WTC11 (cell line): ENCODE results near the gene CD163L1. TPM values are rescaled to one million over a fixed set of nuclear protein-coding genes. Genes with fewer than 3 reads are reported as not detected.

Source experiments
- ATAC-seq: fragments of 200-7000 bp; cut with Tn5 transposase; 2 replicates; pipeline ENCODE4 v1.10.0; 2021; ENCODE audit warnings: mild to moderate bottlenecking, moderate library complexity
- CTCF ChIA-PET: fragments of 300-600 bp; sonication (Branson Sonifier 250); formaldehyde crosslinking; loops from one replicate; lab custom pipeline; 2021; ENCODE audit warnings: antibody characterized with exemption; lab: Charles Lee
- POLR2A ChIA-PET: fragments of 350-600 bp; sonication (Branson Sonifier 250); formaldehyde crosslinking; loops from one replicate; lab custom pipeline; 2021; ENCODE audit warnings: antibody characterized with exemption; lab: Charles Lee
- DNase-seq: peaks from one replicate; pipeline ENCODE4 v3.0.0; 2021; ENCODE audit warnings: low spot score
- H3K27ac Mint-ChIP-seq: 2 replicates; pipeline ENCODE4 v1.8.0; 2021; ENCODE audit warnings: mixed read lengths
- H3K27me3 Mint-ChIP-seq: 2 replicates; pipeline ENCODE4 v1.8.0; 2021; ENCODE audit warnings: low read depth, mild to moderate bottlenecking, moderate library complexity, mixed read lengths
- H3K36me3 Mint-ChIP-seq: 2 replicates; pipeline ENCODE4 v1.8.0; 2021; ENCODE audit warnings: mixed read lengths
- H3K4me1 Mint-ChIP-seq: 2 replicates; pipeline ENCODE4 v1.8.0; 2022; ENCODE audit warnings: mixed read lengths
- H3K4me3 Mint-ChIP-seq: 2 replicates; pipeline ENCODE4 v1.8.0; 2021; ENCODE audit warnings: mild to moderate bottlenecking, moderate library complexity, mixed read lengths
- H3K9me3 Mint-ChIP-seq: 2 replicates; pipeline ENCODE4 v1.8.0; 2021; ENCODE audit warnings: mixed read lengths
- CREB1 ChIP-seq: sonication (generic); formaldehyde crosslinking; IDR thresholded peaks from 2 replicates; pipeline ENCODE4 v1.8.0; 2023; ENCODE audit warnings: mild to moderate bottlenecking, missing genetic modification reagents
- ETV6 ChIP-seq: sonication (generic); formaldehyde crosslinking; IDR thresholded peaks from 2 replicates; pipeline ENCODE4 v1.8.1; 2022; ENCODE audit warnings: mild to moderate bottlenecking, missing genetic modification reagents
- FOXK1 ChIP-seq: sonication (generic); formaldehyde crosslinking; IDR thresholded peaks from 2 replicates; pipeline ENCODE4 v1.8.0; 2022; ENCODE audit warnings: mild to moderate bottlenecking, moderate library complexity, missing genetic modification reagents
- FOXP1 ChIP-seq: sonication (generic); formaldehyde crosslinking; IDR thresholded peaks from 2 replicates; pipeline ENCODE4 v1.8.0; 2022; ENCODE audit warnings: missing genetic modification reagents, mild to moderate bottlenecking, moderate library complexity, borderline replicate concordance
- HMGA2 ChIP-seq: fragments of 250-450 bp; sonication (Bioruptor Pico); IDR thresholded peaks from 2 replicates; pipeline ENCODE4 v1.4.0; 2021; ENCODE audit warnings: mild to moderate bottlenecking, moderate library complexity
- IRF2 ChIP-seq: sonication (generic); formaldehyde crosslinking; IDR thresholded peaks from 2 replicates; pipeline ENCODE4 v1.8.0; 2022; ENCODE audit warnings: low read depth, missing genetic modification reagents, borderline replicate concordance
- JUN ChIP-seq: sonication (generic); formaldehyde crosslinking; IDR thresholded peaks from 2 replicates; pipeline ENCODE4 v1.8.0; 2023; ENCODE audit warnings: mild to moderate bottlenecking, missing genetic modification reagents
- KAT7 ChIP-seq: sonication (generic); formaldehyde crosslinking; IDR thresholded peaks from 2 replicates; pipeline ENCODE4 v1.8.1; 2023; ENCODE audit warnings: missing genetic modification reagents, mild to moderate bottlenecking, borderline replicate concordance
- NFE2L1 ChIP-seq: sonication (generic); formaldehyde crosslinking; IDR thresholded peaks from 2 replicates; pipeline ENCODE4 v1.8.1; 2023; ENCODE audit warnings: missing genetic modification reagents
- NR3C1 ChIP-seq: sonication (generic); formaldehyde crosslinking; conservative IDR thresholded peaks from 2 replicates; pipeline ENCODE4 v1.8.1; 2023; ENCODE audit warnings: low read depth, mild to moderate bottlenecking, missing genetic modification reagents
- RORB ChIP-seq: fragments of 250-450 bp; sonication (Bioruptor Pico); IDR thresholded peaks from 2 replicates; pipeline ENCODE4 v1.9.0; 2021; ENCODE audit warnings: mild to moderate bottlenecking
- TCF7 ChIP-seq: sonication (generic); formaldehyde crosslinking; IDR thresholded peaks from 2 replicates; pipeline ENCODE4 v1.8.0; 2022; ENCODE audit warnings: mild to moderate bottlenecking, low read depth, missing genetic modification reagents, moderate library complexity
- TP53 ChIP-seq: sonication (generic); formaldehyde crosslinking; IDR thresholded peaks from 2 replicates; pipeline ENCODE4 v1.8.1; 2023; ENCODE audit warnings: mild to moderate bottlenecking, missing genetic modification reagents
- ZNF219 ChIP-seq: sonication (generic); formaldehyde crosslinking; IDR thresholded peaks from 2 replicates; pipeline ENCODE4 v1.8.0; 2023; ENCODE audit warnings: missing genetic modification reagents, mild to moderate bottlenecking, borderline replicate concordance
- ZNF263 ChIP-seq: sonication (generic); formaldehyde crosslinking; IDR thresholded peaks from 2 replicates; pipeline ENCODE4 v1.8.1; 2022; ENCODE audit warnings: low read depth, mild to moderate bottlenecking, moderate library complexity, missing genetic modification reagents
- total RNA-seq: library from RNA; stranded (reverse); gene quantifications from 3 replicates; pipeline ENCODE4 v1.2.3, GENCODE V29; 2021
- TF ChIP-seq, protein P1 (sequence below): sonication (generic); formaldehyde crosslinking; IDR thresholded peaks from 2 replicates; pipeline ENCODE4 v1.8.0; 2022; ENCODE audit warnings: mild to moderate bottlenecking, missing genetic modification reagents
- TF ChIP-seq, protein P2 (sequence below): sonication (generic); formaldehyde crosslinking; IDR thresholded peaks from 2 replicates; pipeline ENCODE4 v1.8.1; 2023; ENCODE audit warnings: mild to moderate bottlenecking, moderate library complexity, missing genetic modification reagents
- TF ChIP-seq, protein P3 (sequence below): sonication (generic); formaldehyde crosslinking; IDR thresholded peaks from 2 replicates; pipeline ENCODE4 v1.8.0; 2023; ENCODE audit warnings: missing genetic modification reagents
- TF ChIP-seq, protein P4 (sequence below): sonication (generic); formaldehyde crosslinking; IDR thresholded peaks from 2 replicates; pipeline ENCODE4 v1.8.1; 2023; ENCODE audit warnings: mild to moderate bottlenecking, missing genetic modification reagents, moderate library complexity
- TF ChIP-seq, protein P5 (sequence below): sonication (generic); formaldehyde crosslinking; IDR thresholded peaks from 2 replicates; pipeline ENCODE4 v1.8.0; 2022; ENCODE audit warnings: mild to moderate bottlenecking, missing genetic modification reagents
- TF ChIP-seq, protein P6 (sequence below): sonication (generic); formaldehyde crosslinking; IDR thresholded peaks from 2 replicates; pipeline ENCODE4 v1.8.0; 2023; ENCODE audit warnings: missing genetic modification reagents, mild to moderate bottlenecking, borderline replicate concordance
- TF ChIP-seq, protein P7 (sequence below): sonication (generic); formaldehyde crosslinking; IDR thresholded peaks from 2 replicates; pipeline ENCODE4 v1.8.0; 2022; ENCODE audit warnings: mild to moderate bottlenecking, missing genetic modification reagents
- TF ChIP-seq, protein P8 (sequence below): sonication (generic); formaldehyde crosslinking; IDR thresholded peaks from 2 replicates; pipeline ENCODE4 v1.8.1; 2022; ENCODE audit warnings: low read depth, mild to moderate bottlenecking, moderate library complexity, missing genetic modification reagents, borderline replicate concordance

CD163L1 gene
- total RNA-seq, 1 experiment from 2014 or later: 0.26 TPM

DNA sequence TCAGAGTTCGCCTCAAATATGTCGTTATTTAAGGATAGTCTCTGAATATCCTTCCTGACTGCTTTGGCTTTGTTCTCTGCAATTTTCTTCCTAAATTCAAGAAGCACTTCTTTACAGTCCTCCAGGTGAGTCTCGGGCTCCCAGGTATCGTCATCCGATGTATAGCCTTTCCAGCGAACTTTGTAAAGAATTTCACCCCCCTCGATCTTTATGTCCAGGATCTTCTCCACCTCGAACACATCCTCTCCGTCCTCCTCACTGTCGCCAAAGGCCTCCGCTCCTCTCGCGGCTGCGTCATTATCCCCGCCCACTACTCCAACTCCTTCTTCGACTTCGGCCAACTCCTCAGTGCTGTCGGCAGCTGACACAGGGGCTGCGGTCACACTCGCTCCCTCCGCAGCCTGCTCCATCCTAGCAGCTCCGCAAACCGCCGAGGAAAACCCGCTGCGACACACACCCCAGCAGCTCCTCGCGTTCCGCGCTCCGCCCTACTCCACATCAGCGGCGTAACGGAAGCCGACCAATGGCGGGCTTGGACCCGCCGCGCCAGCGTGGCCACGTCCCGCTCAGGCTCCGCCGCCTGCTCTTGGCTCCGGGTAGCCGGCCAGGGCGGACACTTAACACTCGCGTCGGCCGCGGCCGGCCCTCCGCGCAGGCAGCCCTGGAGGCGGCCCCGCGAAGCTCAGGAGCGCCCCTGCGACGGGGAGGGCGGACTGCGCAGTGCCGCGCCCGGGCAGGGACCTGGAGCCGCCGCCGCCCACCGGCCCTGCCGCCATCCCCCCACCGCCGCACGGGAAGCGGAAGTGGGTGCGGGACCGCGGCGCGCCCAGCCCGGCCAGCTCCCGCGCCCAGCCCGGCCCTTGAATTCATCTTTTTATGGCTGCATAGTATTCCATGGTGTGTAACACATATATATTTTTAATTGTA, 4.1 kb downstream of the CD163L1 start:
- DNase-seq (peak; percentile 84), ATAC-seq (peak; percentile 94)
- peaks cover 27% of the 10 kb centered on the region for H3K27me3 Mint-ChIP-seq
- H3K36me3 Mint-ChIP-seq: peaks cover 15% of the 10 kb centered on the region
- peaks cover 21% of the 10 kb centered on the region for H3K9me3 Mint-ChIP-seq
- CTCF ChIA-PET: interaction anchor here (0.6 to 1.4 kb wide), 4 partner anchors 24 to 348 kb away, joined by 3 read pairs; no protein-coding TSS in a partner anchor
- POLR2A ChIA-PET: no interaction called here
- H3K4me1 Mint-ChIP-seq: peaks cover 10% of the 10 kb centered on the region
- H3K27ac Mint-ChIP-seq: peak overlapping the region; percentile 90
- peak overlapping the region; percentile 69 for H3K4me3 Mint-ChIP-seq
- peak; percentile 45; the same call in 1 of the 2 replicates for TF ChIP-seq TCF7 (CRISPR knock-in tag)
- peak; percentile 96 for TF ChIP-seq TP53 (CRISPR knock-in tag)
- TF ChIP-seq, protein P1, sequence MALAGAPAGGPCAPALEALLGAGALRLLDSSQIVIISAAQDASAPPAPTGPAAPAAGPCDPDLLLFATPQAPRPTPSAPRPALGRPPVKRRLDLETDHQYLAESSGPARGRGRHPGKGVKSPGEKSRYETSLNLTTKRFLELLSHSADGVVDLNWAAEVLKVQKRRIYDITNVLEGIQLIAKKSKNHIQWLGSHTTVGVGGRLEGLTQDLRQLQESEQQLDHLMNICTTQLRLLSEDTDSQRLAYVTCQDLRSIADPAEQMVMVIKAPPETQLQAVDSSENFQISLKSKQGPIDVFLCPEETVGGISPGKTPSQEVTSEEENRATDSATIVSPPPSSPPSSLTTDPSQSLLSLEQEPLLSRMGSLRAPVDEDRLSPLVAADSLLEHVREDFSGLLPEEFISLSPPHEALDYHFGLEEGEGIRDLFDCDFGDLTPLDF (CRISPR knock-in tag): peak; percentile 91; the same call in 1 of the 2 replicates
- TF ChIP-seq JUN (CRISPR knock-in tag): peak; percentile 97
- peak; percentile 82 for TF ChIP-seq ZNF263
- TF ChIP-seq ZNF219 (CRISPR knock-in tag): peak; percentile 93
- TF ChIP-seq, protein P2, sequence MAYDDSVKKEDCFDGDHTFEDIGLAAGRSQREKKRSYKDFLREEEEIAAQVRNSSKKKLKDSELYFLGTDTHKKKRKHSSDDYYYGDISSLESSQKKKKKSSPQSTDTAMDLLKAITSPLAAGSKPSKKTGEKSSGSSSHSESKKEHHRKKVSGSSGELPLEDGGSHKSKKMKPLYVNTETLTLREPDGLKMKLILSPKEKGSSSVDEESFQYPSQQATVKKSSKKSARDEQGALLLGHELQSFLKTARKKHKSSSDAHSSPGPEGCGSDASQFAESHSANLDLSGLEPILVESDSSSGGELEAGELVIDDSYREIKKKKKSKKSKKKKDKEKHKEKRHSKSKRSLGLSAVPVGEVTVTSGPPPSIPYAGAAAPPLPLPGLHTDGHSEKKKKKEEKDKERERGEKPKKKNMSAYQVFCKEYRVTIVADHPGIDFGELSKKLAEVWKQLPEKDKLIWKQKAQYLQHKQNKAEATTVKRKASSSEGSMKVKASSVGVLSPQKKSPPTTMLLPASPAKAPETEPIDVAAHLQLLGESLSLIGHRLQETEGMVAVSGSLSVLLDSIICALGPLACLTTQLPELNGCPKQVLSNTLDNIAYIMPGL (CRISPR knock-in tag): peak; percentile 83
- TF ChIP-seq, protein P3, sequence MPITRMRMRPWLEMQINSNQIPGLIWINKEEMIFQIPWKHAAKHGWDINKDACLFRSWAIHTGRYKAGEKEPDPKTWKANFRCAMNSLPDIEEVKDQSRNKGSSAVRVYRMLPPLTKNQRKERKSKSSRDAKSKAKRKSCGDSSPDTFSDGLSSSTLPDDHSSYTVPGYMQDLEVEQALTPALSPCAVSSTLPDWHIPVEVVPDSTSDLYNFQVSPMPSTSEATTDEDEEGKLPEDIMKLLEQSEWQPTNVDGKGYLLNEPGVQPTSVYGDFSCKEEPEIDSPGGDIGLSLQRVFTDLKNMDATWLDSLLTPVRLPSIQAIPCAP (CRISPR knock-in tag): peak; percentile 94
- no peak for TF ChIP-seq IRF2 (CRISPR knock-in tag)
- peak; percentile 97; the same call in 1 of the 2 replicates for TF ChIP-seq KAT7 (CRISPR knock-in tag)
- TF ChIP-seq, protein P4, sequence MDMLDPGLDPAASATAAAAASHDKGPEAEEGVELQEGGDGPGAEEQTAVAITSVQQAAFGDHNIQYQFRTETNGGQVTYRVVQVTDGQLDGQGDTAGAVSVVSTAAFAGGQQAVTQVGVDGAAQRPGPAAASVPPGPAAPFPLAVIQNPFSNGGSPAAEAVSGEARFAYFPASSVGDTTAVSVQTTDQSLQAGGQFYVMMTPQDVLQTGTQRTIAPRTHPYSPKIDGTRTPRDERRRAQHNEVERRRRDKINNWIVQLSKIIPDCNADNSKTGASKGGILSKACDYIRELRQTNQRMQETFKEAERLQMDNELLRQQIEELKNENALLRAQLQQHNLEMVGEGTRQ (CRISPR knock-in tag): peak; percentile 44
- TF ChIP-seq, protein P5, sequence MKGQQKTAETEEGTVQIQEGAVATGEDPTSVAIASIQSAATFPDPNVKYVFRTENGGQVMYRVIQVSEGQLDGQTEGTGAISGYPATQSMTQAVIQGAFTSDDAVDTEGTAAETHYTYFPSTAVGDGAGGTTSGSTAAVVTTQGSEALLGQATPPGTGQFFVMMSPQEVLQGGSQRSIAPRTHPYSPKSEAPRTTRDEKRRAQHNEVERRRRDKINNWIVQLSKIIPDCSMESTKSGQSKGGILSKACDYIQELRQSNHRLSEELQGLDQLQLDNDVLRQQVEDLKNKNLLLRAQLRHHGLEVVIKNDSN: peak; percentile 70; the same call in 1 of the 2 replicates
- TF ChIP-seq FOXK1: peak; percentile 93
- TF ChIP-seq, protein P6, sequence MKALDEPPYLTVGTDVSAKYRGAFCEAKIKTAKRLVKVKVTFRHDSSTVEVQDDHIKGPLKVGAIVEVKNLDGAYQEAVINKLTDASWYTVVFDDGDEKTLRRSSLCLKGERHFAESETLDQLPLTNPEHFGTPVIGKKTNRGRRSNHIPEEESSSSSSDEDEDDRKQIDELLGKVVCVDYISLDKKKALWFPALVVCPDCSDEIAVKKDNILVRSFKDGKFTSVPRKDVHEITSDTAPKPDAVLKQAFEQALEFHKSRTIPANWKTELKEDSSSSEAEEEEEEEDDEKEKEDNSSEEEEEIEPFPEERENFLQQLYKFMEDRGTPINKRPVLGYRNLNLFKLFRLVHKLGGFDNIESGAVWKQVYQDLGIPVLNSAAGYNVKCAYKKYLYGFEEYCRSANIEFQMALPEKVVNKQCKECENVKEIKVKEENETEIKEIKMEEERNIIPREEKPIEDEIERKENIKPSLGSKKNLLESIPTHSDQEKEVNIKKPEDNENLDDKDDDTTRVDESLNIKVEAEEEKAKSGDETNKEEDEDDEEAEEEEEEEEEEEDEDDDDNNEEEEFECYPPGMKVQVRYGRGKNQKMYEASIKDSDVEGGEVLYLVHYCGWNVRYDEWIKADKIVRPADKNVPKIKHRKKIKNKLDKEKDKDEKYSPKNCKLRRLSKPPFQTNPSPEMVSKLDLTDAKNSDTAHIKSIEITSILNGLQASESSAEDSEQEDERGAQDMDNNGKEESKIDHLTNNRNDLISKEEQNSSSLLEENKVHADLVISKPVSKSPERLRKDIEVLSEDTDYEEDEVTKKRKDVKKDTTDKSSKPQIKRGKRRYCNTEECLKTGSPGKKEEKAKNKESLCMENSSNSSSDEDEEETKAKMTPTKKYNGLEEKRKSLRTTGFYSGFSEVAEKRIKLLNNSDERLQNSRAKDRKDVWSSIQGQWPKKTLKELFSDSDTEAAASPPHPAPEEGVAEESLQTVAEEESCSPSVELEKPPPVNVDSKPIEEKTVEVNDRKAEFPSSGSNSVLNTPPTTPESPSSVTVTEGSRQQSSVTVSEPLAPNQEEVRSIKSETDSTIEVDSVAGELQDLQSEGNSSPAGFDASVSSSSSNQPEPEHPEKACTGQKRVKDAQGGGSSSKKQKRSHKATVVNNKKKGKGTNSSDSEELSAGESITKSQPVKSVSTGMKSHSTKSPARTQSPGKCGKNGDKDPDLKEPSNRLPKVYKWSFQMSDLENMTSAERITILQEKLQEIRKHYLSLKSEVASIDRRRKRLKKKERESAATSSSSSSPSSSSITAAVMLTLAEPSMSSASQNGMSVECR (CRISPR knock-in tag): peak; percentile 98
- TF ChIP-seq HMGA2 (CRISPR knock-in tag): no peak
- TF ChIP-seq CREB1: peak; percentile 61; the same call in 1 of the 2 replicates
- TF ChIP-seq, protein P7, sequence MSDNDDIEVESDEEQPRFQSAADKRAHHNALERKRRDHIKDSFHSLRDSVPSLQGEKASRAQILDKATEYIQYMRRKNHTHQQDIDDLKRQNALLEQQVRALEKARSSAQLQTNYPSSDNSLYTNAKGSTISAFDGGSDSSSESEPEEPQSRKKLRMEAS (CRISPR knock-in tag): peak; percentile 97
- peak; percentile 96 for TF ChIP-seq ETV6 (CRISPR knock-in tag)
- TF ChIP-seq NR3C1 (CRISPR knock-in tag): 0 out of 2 replicates have a peak, but pooled peaks have one; percentile 81
- TF ChIP-seq FOXP1 (CRISPR knock-in tag): peak; percentile 98
- TF ChIP-seq NFE2L1: peak; percentile 92
- TF ChIP-seq, protein P8, sequence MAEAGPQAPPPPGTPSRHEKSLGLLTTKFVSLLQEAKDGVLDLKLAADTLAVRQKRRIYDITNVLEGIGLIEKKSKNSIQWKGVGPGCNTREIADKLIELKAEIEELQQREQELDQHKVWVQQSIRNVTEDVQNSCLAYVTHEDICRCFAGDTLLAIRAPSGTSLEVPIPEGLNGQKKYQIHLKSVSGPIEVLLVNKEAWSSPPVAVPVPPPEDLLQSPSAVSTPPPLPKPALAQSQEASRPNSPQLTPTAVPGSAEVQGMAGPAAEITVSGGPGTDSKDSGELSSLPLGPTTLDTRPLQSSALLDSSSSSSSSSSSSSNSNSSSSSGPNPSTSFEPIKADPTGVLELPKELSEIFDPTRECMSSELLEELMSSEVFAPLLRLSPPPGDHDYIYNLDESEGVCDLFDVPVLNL: peak; percentile 73; the same call in 1 of the 2 replicates
- no peak for TF ChIP-seq RORB (CRISPR knock-in tag)
